ENCODE data around the gene ATP11A. TPM values are rescaled to one million over a fixed set of nuclear protein-coding genes. Genes with fewer than 3 reads are reported as not detected.
"Not testable (repeated sequence)": the region's sequence is repeated elsewhere in the genome, so short reads cannot be mapped to it uniquely, and the experiment has no call there.

Gene ATP11A
- total RNA-seq, 6 experiments from 2014 or later = 24.3 to 57.4 (median 33.1) TPM

- intact Hi-C loops (cut with DNase I) = no loop called here
- WGBS (ENCODE audit: insufficient coverage, low coverage, low lambda C conversion rate, missing lambda C conversion rate) = 44% methylated on average over 3 of the region's 4 CpGs
- Histone ChIP-seq H3K4me3 (no peak overlapping the region), H3K9me3 (no peaks in the 10 kb centered on the region), H3K27me3 (no peaks in the 10 kb centered on the region), H3K4me1 (peaks cover 0 to 2% (median 0%) of the 10 kb centered on the region in 4 donors), H3K36me3 (no peaks in the 10 kb centered on the region), H3K27ac (no peak overlapping the region)
- TF ChIP-seq POLR2A (IDR thresholded peaks at IDR 0.05) (no peak), CTCF (IDR thresholded peaks at IDR 0.05) (no peak)
- ATAC-seq (peak in 1 of 4 donors; percentile 26), DNase-seq (no peak)
Observed at GRCh38 chr13:112795277-112795676, 105.4 kb downstream of the ATP11A start.

GRCh38 chr13:112796190-112796915, 106.5 kb downstream of the ATP11A start:
- intact Hi-C loops (cut with DNase I) = no loop called here
- ATAC-seq (no peak), DNase-seq (no peak)
- Histone ChIP-seq H3K27ac (no peak overlapping the region), H3K9me3 (no peaks in the 10 kb centered on the region), H3K36me3 (no peaks in the 10 kb centered on the region), H3K4me3 (no peak overlapping the region), H3K27me3 (no peaks in the 10 kb centered on the region), H3K4me1 (peaks cover 0 to 3% (median 0%) of the 10 kb centered on the region in 4 donors)
- TF ChIP-seq POLR2A (IDR thresholded peaks at IDR 0.05) = no peak
- no peak for TF ChIP-seq CTCF (IDR thresholded peaks at IDR 0.05)
- 95% methylated on average over 9 of the region's 9 CpGs for WGBS (ENCODE audit: insufficient coverage, low coverage, low lambda C conversion rate, missing lambda C conversion rate)

GRCh38 chr13:112799394-112799793, 109.6 kb downstream of the ATP11A start:
- no peak for ATAC-seq

GRCh38 chr13:112800057-112800456, 110.2 kb downstream of the ATP11A start:
- ATAC-seq (no peak), DNase-seq (no peak)
- WGBS (ENCODE audit: insufficient coverage, low coverage, low lambda C conversion rate, missing lambda C conversion rate) = 100% methylated on average over 1 of the region's 1 CpG
- peaks cover 0 to 3% (median 0%) of the 10 kb centered on the region in 4 donors for H3K4me1 ChIP-seq
- no peak for TF ChIP-seq CTCF (IDR thresholded peaks at IDR 0.05)
- no peak for TF ChIP-seq POLR2A (IDR thresholded peaks at IDR 0.05)
- H3K27ac ChIP-seq = no peak overlapping the region
- H3K4me3 ChIP-seq = no peak overlapping the region
- intact Hi-C loops (cut with DNase I) = no loop called here
- H3K9me3 ChIP-seq = no peaks in the 10 kb centered on the region
- no peaks in the 10 kb centered on the region for H3K36me3 ChIP-seq
- H3K27me3 ChIP-seq = no peaks in the 10 kb centered on the region

More at GRCh38 chr13:112799394-112799793, 109.6 kb downstream of the ATP11A start:
- WGBS (ENCODE audit: insufficient coverage, low coverage, low lambda C conversion rate, missing lambda C conversion rate) = 88% methylated on average over 1 of the region's 1 CpG
- Histone ChIP-seq H3K36me3 (no peaks in the 10 kb centered on the region), H3K27ac (no peak overlapping the region), H3K4me1 (peaks cover 0 to 3% (median 0%) of the 10 kb centered on the region in 4 donors), H3K4me3 (no peak overlapping the region), H3K27me3 (no peaks in the 10 kb centered on the region), H3K9me3 (no peaks in the 10 kb centered on the region)
- TF ChIP-seq POLR2A (IDR thresholded peaks at IDR 0.05) (no peak), CTCF (IDR thresholded peaks at IDR 0.05) (no peak)
- no peak for DNase-seq
- intact Hi-C loops (cut with DNase I) = no loop called here

- ATAC-seq; H3K27ac ChIP-seq; H3K4me3 ChIP-seq; intact Hi-C loops (cut with DNase I); H3K27me3 ChIP-seq; H3K36me3 ChIP-seq; DNase-seq; H3K4me1 ChIP-seq; H3K9me3 ChIP-seq: not testable (repeated sequence)
- WGBS (ENCODE audit: insufficient coverage, low coverage, low lambda C conversion rate, missing lambda C conversion rate) = 84% methylated on average over 4 of the region's 6 CpGs
Observed at GRCh38 chr13:112800807-112801206, 111.0 kb downstream of the ATP11A start.
